Measurements from ENCODE around the gene PTX4.

DNA sequence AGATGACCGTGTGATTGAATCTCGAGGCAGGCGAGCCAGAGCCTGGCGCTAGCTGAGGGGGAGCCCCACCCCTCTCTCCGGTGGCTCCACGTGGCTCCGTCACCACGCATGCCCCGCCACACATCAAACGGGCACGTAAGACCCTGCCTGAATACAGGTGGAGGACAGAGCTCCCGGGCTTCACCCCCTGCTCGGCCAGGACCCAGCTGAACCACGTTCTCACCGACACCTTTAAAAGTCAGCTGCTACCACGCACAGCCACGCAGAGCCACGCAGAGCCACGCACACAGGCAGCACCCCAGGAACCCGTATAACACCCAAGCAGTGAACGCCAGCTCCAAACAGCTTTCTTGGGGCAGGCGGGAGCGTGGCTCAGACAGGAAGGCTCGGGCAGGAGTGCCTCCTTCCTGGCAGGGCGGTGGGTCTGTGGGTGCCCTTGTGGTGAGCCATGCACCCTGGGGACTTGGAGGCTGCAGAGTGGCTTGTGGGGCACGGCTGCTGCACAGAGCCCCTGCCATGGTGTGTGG lies 49.1 kb upstream of the PTX4 start:
- TF ChIP-seq, protein P1, sequence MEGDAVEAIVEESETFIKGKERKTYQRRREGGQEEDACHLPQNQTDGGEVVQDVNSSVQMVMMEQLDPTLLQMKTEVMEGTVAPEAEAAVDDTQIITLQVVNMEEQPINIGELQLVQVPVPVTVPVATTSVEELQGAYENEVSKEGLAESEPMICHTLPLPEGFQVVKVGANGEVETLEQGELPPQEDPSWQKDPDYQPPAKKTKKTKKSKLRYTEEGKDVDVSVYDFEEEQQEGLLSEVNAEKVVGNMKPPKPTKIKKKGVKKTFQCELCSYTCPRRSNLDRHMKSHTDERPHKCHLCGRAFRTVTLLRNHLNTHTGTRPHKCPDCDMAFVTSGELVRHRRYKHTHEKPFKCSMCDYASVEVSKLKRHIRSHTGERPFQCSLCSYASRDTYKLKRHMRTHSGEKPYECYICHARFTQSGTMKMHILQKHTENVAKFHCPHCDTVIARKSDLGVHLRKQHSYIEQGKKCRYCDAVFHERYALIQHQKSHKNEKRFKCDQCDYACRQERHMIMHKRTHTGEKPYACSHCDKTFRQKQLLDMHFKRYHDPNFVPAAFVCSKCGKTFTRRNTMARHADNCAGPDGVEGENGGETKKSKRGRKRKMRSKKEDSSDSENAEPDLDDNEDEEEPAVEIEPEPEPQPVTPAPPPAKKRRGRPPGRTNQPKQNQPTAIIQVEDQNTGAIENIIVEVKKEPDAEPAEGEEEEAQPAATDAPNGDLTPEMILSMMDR (IDR thresholded peaks at IDR 0.05), result no peak
- no peak for TF ChIP-seq POLR2A (IDR thresholded peaks at IDR 0.05)

All from lower leg skin (tissue), 3 donors.